CD4-positive, alpha-beta memory T cell (primary cell): ENCODE results near the gene SRBD1. TPM values are rescaled to one million over a fixed set of nuclear protein-coding genes. Genes with fewer than 3 reads are reported as not detected.
A peak's percentile ranks its signal among the peaks of the same experiment; 100 is the strongest.

ENCODE experiments used
- CTCF ChIA-PET: fragments of 350-600 bp; sonication (Branson Sonifier 250); formaldehyde crosslinking; loops from one replicate; lab custom pipeline; 2021; ENCODE audit warnings: inconsistent platforms; ENCODE audit not compliant: partially characterized antibody; lab: Charles Lee
- POLR2A ChIA-PET: fragments of 350-600 bp; sonication (Branson Sonifier 250); formaldehyde crosslinking; loops from one replicate; lab custom pipeline; 2021; ENCODE audit not compliant: partially characterized antibody; lab: Charles Lee
- DNase-seq, 5 donors: peaks; one replicate each; pipeline versions ENCODE4 v3.0.0 to v3.0.0-alpha.2; 2020 to 2022; ENCODE audit warnings: mixed read lengths in 1 of 5
- H3K27ac ChIP-seq: one replicate; pipeline ENCODE4 v1.7.0; 2013; ENCODE audit warnings: low read depth, low read length
- H3K27me3 ChIP-seq: 2 replicates; pipeline ENCODE4 v1.7.0; 2013; ENCODE audit warnings: mild to moderate bottlenecking, low read length, moderate library complexity; ENCODE audit not compliant: insufficient read depth
- H3K36me3 ChIP-seq: 2 replicates; pipeline ENCODE4 v1.7.0; 2013; ENCODE audit warnings: mild to moderate bottlenecking, low read length, moderate library complexity; ENCODE audit not compliant: insufficient read depth
- H3K4me1 ChIP-seq: 2 replicates; pipeline ENCODE4 v1.7.0; 2013; ENCODE audit warnings: mild to moderate bottlenecking, low read length, moderate library complexity; ENCODE audit not compliant: insufficient read depth
- H3K4me3 ChIP-seq, 2 donors: one replicate each; pipeline ENCODE4 v1.7.0; 2013; ENCODE audit warnings: low read length in 2 of 2, mild to moderate bottlenecking in 1 of 2
- H3K9me3 ChIP-seq, 2 donors: one replicate each; pipeline ENCODE4 v1.7.0; 2013; ENCODE audit warnings: low read length in 2 of 2, control low read depth in 1 of 2; ENCODE audit not compliant: control insufficient read depth in 1 of 2
- H3K27ac Mint-ChIP-seq, 7 donors: one replicate each; pipeline ENCODE4 v1.8.0; 2020 to 2021; ENCODE audit warnings: mixed read lengths in 7 of 7, mild to moderate bottlenecking in 6 of 7, inconsistent platforms in 3 of 7, moderate library complexity in 3 of 7
- H3K27me3 Mint-ChIP-seq, 2 donors: one replicate each; pipeline ENCODE4 v1.8.0; 2020 to 2021; ENCODE audit warnings: mixed read lengths in 2 of 2
- H3K36me3 Mint-ChIP-seq, 2 donors: one replicate each; pipeline ENCODE4 v1.8.0; 2020 to 2021; ENCODE audit warnings: mixed read lengths in 2 of 2, inconsistent platforms in 1 of 2, mild to moderate bottlenecking in 1 of 2
- H3K4me1 Mint-ChIP-seq, 4 donors: one replicate each; pipeline ENCODE4 v1.8.0; 2020 to 2021; ENCODE audit warnings: mixed read lengths in 4 of 4, mild to moderate bottlenecking in 1 of 4
- H3K4me3 Mint-ChIP-seq, 8 donors: one replicate each; pipeline ENCODE4 v1.8.0; 2020 to 2021; ENCODE audit warnings: mixed read lengths in 8 of 8, mild to moderate bottlenecking in 7 of 8, moderate library complexity in 6 of 8, inconsistent platforms in 3 of 8
- H3K9me3 Mint-ChIP-seq, 8 donors: one replicate each; pipeline ENCODE4 v1.8.0; 2020 to 2021; ENCODE audit warnings: mixed read lengths in 8 of 8, mild to moderate bottlenecking in 5 of 8, inconsistent platforms in 3 of 8, moderate library complexity in 1 of 8
- intact Hi-C: fragments of 100-400 bp; cut with micrococcal nuclease; formaldehyde crosslinking; loops from one replicate; pipeline ENCODE4 v1.15.1; 2023
- polyA plus RNA-seq, 2 donors: library from polyadenylated mRNA; unstranded; fragments of 300-500 nt; fragmentation: Illumina TruSeq; gene quantifications; one replicate each; pipeline ENCODE4 v1.2.3, GENCODE V29; 2021
- total RNA-seq, 2 experiments: library from RNA; stranded (reverse); gene quantifications; one replicate each; pipeline ENCODE4 v1.2.3, GENCODE V29; 2021

The SRBD1 gene
- total and polyA plus RNA-seq, 4 experiments from 2014 or later, result 10.0 to 23.7 (median 17.3) TPM

- H3K4me1 Mint-ChIP-seq, result no peaks in the 10 kb centered on the region
- H3K27me3 ChIP-seq, result no peaks in the 10 kb centered on the region
- peaks cover 15 to 16% of the 10 kb centered on the region in 2 donors for H3K27me3 Mint-ChIP-seq
- H3K4me3 ChIP-seq, result no peak overlapping the region
- H3K36me3 ChIP-seq, result no peaks in the 10 kb centered on the region
- intact Hi-C loops, result no loop called here
- no peaks in the 10 kb centered on the region for H3K9me3 Mint-ChIP-seq
- no peak overlapping the region for H3K27ac Mint-ChIP-seq
- DNase-seq, result no peak
- no peaks in the 10 kb centered on the region for H3K36me3 Mint-ChIP-seq
- no peaks in the 10 kb centered on the region for H3K9me3 ChIP-seq
- H3K27ac ChIP-seq, result no peak overlapping the region
- ChIA-PET POLR2A (no interaction called here), CTCF (interaction anchor here (0.6 to 1.0 kb wide), 2 partner anchors 140 to 156 kb away, joined by 3 read pairs; no protein-coding TSS in a partner anchor)
- H3K4me3 Mint-ChIP-seq, result no peak overlapping the region
- H3K4me1 ChIP-seq, result no peaks in the 10 kb centered on the region
Observed at GRCh38 chr2:45623098-45623497, 12.0 kb upstream of the SRBD1 start.

GRCh38 chr2:45622336-45623075, 11.4 kb upstream of the SRBD1 start:
- no peak overlapping the region for H3K27ac Mint-ChIP-seq
- no peaks in the 10 kb centered on the region for H3K36me3 Mint-ChIP-seq
- H3K27me3 ChIP-seq, result no peaks in the 10 kb centered on the region
- intact Hi-C loops, result no loop called here
- H3K4me1 Mint-ChIP-seq, result no peaks in the 10 kb centered on the region
- no peak overlapping the region for H3K4me3 Mint-ChIP-seq
- no peaks in the 10 kb centered on the region for H3K36me3 ChIP-seq
- DNase-seq, result no peak
- H3K9me3 ChIP-seq, result no peaks in the 10 kb centered on the region
- ChIA-PET POLR2A (no interaction called here), CTCF (interaction anchor here (1.0 kb wide), 1 partner anchor 156 kb away, joined by 3 read pairs; no protein-coding TSS in a partner anchor)
- peaks cover 15% of the 10 kb centered on the region in 2 donors for H3K27me3 Mint-ChIP-seq
- H3K4me1 ChIP-seq, result no peaks in the 10 kb centered on the region
- no peak overlapping the region for H3K27ac ChIP-seq
- no peaks in the 10 kb centered on the region for H3K9me3 Mint-ChIP-seq
- no peak overlapping the region for H3K4me3 ChIP-seq

GRCh38 chr2:45617496-45617895, 6.4 kb upstream of the SRBD1 start:
- Mint-ChIP-seq H3K27ac (no peak overlapping the region), H3K36me3 (no peaks in the 10 kb centered on the region), H3K27me3 (peaks cover 8 to 9% of the 10 kb centered on the region in 2 donors), H3K4me1 (no peaks in the 10 kb centered on the region), H3K4me3 (no peak overlapping the region), H3K9me3 (no peaks in the 10 kb centered on the region)
- ChIA-PET POLR2A (no interaction called here), CTCF (interaction anchor here (1.3 kb wide), 1 partner anchor 161 kb away, joined by 5 read pairs; no protein-coding TSS in a partner anchor)
- Histone ChIP-seq H3K9me3 (no peaks in the 10 kb centered on the region), H3K4me3 (no peak overlapping the region), H3K27me3 (no peaks in the 10 kb centered on the region), H3K27ac (no peak overlapping the region), H3K4me1 (no peaks in the 10 kb centered on the region), H3K36me3 (no peaks in the 10 kb centered on the region)
- intact Hi-C loops, result no loop called here
- DNase-seq, result no peak

- no peaks in the 10 kb centered on the region for H3K4me1 ChIP-seq
- no peaks in the 10 kb centered on the region for H3K27me3 ChIP-seq
- no peak overlapping the region for H3K27ac Mint-ChIP-seq
- CTCF ChIA-PET, result interaction anchor here (1.3 kb wide), 1 partner anchor 162 kb away, joined by 5 read pairs; no protein-coding TSS in a partner anchor
- H3K36me3 Mint-ChIP-seq, result no peaks in the 10 kb centered on the region
- H3K9me3 ChIP-seq, result no peaks in the 10 kb centered on the region
- H3K4me3 Mint-ChIP-seq, result no peak overlapping the region
- peaks cover 5 to 8% of the 10 kb centered on the region in 2 donors for H3K27me3 Mint-ChIP-seq
- H3K4me1 Mint-ChIP-seq, result no peaks in the 10 kb centered on the region
- H3K36me3 ChIP-seq, result no peaks in the 10 kb centered on the region
- no peak overlapping the region for H3K4me3 ChIP-seq
- POLR2A ChIA-PET, result no interaction called here
- no peaks in the 10 kb centered on the region for H3K9me3 Mint-ChIP-seq
- no peak for DNase-seq
- H3K27ac ChIP-seq, result no peak overlapping the region
- intact Hi-C loops, result no loop called here
Observed at GRCh38 chr2:45616658-45617411, 5.8 kb upstream of the SRBD1 start.

GRCh38 chr2:45614871-45615415, 3.9 kb upstream of the SRBD1 start:
- Histone ChIP-seq H3K4me3 (no peak overlapping the region), H3K27ac (no peak overlapping the region), H3K27me3 (no peaks in the 10 kb centered on the region), H3K9me3 (no peaks in the 10 kb centered on the region), H3K4me1 (peaks cover 4% of the 10 kb centered on the region), H3K36me3 (no peaks in the 10 kb centered on the region)
- CTCF ChIA-PET, result interaction anchor here (1.2 kb wide), 1 partner anchor 28 kb away, joined by 3 read pairs; no protein-coding TSS in a partner anchor
- peaks cover 0 to 7% of the 10 kb centered on the region in 2 donors for H3K36me3 Mint-ChIP-seq
- H3K27ac Mint-ChIP-seq, result no peak overlapping the region
- POLR2A ChIA-PET, result no interaction called here
- no peaks in the 10 kb centered on the region for H3K9me3 Mint-ChIP-seq
- intact Hi-C loops, result no loop called here
- H3K27me3 Mint-ChIP-seq, result peaks cover 2 to 5% of the 10 kb centered on the region in 2 donors
- no peak for DNase-seq
- no peak overlapping the region for H3K4me3 Mint-ChIP-seq
- peaks cover 4 to 18% (median 10%) of the 10 kb centered on the region in 4 donors for H3K4me1 Mint-ChIP-seq

- Histone ChIP-seq H3K27ac (no peak overlapping the region), H3K9me3 (no peaks in the 10 kb centered on the region), H3K4me1 (peaks cover 7% of the 10 kb centered on the region), H3K27me3 (no peaks in the 10 kb centered on the region), H3K4me3 (no peak overlapping the region), H3K36me3 (no peaks in the 10 kb centered on the region)
- Mint-ChIP-seq H3K9me3 (no peaks in the 10 kb centered on the region), H3K27me3 (peaks cover 0 to 1% of the 10 kb centered on the region in 2 donors), H3K4me3 (no peak overlapping the region), H3K27ac (no peak overlapping the region), H3K4me1 (peaks cover 8 to 25% (median 15%) of the 10 kb centered on the region in 4 donors), H3K36me3 (peaks cover 0 to 7% of the 10 kb centered on the region in 2 donors)
- POLR2A ChIA-PET, result no interaction called here
- DNase-seq, result no peak
- intact Hi-C loops, result no loop called here
- CTCF ChIA-PET, result interaction anchor here (1.2 kb wide), 1 partner anchor 28 kb away, joined by 3 read pairs; no protein-coding TSS in a partner anchor
Observed at GRCh38 chr2:45614330-45614729, 3.3 kb upstream of the SRBD1 start.

GRCh38 chr2:45612731-45613130, 1.7 kb upstream of the SRBD1 start:
- Mint-ChIP-seq H3K4me3 (peak overlapping the region in 1 of 8 donors; percentile 44), H3K9me3 (no peaks in the 10 kb centered on the region), H3K27me3 (no peaks in the 10 kb centered on the region), H3K27ac (peak overlapping the region in 5 of 7 donors; percentile 5 to 96 (median 27)), H3K36me3 (peaks cover 0 to 7% of the 10 kb centered on the region in 2 donors), H3K4me1 (peaks cover 17 to 28% (median 20%) of the 10 kb centered on the region in 4 donors)
- H3K4me1 ChIP-seq, result peaks cover 7% of the 10 kb centered on the region
- no peaks in the 10 kb centered on the region for H3K27me3 ChIP-seq
- ChIA-PET CTCF (no interaction called here), POLR2A (no interaction called here)
- intact Hi-C loops, result no loop called here
- no peaks in the 10 kb centered on the region for H3K36me3 ChIP-seq
- H3K4me3 ChIP-seq, result no peak overlapping the region
- no peak overlapping the region for H3K27ac ChIP-seq
- no peak for DNase-seq
- no peaks in the 10 kb centered on the region for H3K9me3 ChIP-seq
